Central memory CD4-positive, alpha-beta T cell (primary cell): ENCODE measurements around the gene CD93.

Experiments used
- DNase-seq: peaks from one replicate; pipeline ENCODE4 v3.0.0; 2022

CD93 gene

GRCh38 chr20:23033918-23034317 is 52.2 kb downstream of the CD93 start:
- DNase-seq = no peak

DNA sequence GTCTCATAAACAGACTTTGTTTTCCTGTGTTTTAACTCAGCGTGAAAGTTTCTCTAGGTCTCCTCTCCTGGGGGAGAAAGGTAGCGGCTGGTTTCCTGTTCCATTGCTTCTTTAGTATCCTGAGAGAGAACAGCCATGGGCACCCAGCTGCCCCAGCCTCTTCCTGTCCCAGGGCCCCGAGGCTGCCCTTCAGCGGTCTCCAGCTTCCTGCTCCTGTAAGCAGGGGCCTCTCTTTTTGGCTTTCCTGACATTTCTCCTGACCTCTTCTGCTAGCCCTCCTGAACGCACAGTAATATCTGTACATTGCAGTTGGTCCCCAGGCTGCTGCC is 53.4 kb downstream of the CD93 start:
- no peak for DNase-seq

- DNase-seq = no peak
These were observed 53.9 kb downstream of the CD93 start for GRCh38 chr20:23032056-23032749.

GRCh38 chr20:23031346-23031745 is 54.8 kb downstream of the CD93 start:
- no peak for DNase-seq
